Measurements from ENCODE around the gene COL20A1. TPM values are rescaled to one million over a fixed set of nuclear protein-coding genes. Genes with fewer than 3 reads are reported as not detected.
A peak's percentile ranks its signal among the peaks of the same experiment; 100 is the strongest.

Gene COL20A1
- total and polyA plus RNA-seq, 2 of the 13 experiments (the other 11 are each of a cell fraction or from before 2014, with no cell fraction given): not detected

- TF ChIP-seq, protein P1, sequence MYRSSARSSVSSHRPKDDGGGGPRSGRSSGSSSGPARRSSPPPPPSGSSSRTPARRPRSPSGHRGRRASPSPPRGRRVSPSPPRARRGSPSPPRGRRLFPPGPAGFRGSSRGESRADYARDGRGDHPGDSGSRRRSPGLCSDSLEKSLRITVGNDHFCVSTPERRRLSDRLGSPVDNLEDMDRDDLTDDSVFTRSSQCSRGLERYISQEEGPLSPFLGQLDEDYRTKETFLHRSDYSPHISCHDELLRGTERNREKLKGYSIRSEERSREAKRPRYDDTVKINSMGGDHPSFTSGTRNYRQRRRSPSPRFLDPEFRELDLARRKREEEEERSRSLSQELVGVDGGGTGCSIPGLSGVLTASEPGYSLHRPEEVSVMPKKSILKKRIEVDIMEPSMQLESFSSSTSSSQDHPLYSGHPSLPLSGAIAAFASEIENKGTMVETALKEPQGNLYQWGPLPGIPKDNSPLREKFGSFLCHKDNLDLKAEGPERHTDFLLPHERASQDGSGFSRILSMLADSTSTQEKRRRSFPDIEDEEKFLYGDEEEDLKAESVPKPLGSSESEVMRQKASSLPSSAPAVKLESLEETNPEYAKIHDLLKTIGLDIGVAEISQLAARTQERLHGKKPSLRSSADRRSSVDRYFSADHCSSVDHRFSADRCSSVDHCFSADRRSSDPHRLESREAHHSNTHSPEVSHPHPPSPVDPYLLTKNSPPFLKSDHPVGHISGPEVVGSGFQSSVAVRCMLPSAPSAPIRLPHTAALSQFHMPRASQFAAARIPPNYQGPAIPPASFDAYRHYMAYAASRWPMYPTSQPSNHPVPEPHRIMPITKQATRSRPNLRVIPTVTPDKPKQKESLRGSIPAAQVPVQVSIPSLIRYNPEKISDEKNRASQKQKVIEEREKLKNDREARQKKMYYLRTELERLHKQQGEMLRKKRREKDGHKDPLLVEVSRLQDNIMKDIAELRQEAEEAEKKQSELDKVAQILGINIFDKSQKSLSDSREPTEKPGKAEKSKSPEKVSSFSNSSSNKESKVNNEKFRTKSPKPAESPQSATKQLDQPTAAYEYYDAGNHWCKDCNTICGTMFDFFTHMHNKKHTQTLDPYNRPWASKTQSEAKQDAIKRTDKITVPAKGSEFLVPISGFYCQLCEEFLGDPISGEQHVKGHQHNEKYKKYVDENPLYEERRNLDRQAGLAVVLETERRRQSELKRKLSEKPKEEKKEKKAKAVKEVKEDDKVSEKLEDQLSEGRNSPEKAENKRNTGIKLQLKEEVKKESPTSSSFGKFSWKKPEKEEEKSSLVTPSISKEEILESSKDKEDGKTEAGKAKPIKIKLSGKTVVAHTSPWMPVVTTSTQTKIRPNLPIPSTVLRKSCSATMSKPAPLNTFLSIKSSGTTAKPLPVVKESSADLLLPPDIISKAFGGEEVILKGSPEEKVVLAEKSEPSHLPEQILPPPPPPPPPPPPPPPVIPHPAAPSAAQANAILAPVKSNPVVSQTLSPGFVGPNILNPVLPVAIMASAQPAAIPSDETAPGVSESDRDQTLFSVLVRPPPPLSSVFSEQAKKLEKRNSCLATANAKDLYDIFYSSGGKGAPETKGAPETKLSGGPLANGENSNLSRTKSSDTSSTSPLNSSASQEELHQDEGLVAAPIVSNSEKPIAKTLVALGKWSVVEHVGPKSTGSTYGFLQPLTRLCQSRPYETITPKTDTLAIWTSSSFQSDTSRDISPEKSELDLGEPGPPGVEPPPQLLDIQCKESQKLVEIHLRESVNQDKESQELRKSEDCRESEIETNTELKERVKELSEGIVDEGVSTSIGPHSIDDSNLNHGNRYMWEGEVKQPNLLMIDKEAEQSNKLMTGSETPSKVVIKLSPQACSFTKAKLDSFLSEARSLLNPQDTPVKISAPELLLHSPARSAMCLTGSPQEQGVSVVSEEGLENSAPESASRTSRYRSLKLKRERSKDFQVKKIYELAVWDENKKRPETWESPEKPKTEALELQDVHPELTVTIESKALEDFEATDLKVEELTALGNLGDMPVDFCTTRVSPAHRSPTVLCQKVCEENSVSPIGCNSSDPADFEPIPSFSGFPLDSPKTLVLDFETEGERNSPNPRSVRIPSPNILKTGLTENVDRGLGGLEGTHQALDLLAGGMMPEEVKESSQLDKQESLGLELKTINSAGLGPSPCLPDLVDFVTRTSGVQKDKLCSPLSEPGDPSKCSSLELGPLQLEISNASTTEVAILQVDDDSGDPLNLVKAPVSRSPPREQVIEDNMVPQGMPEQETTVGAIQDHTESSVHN (CRISPR knock-in tag; IDR thresholded peaks at IDR 0.05): no peak
- TF ChIP-seq RBM22 (optimal IDR thresholded peaks at IDR 0.05; ENCODE audit: low read length) (peak; percentile 53), AKAP8 (CRISPR knock-in tag; IDR thresholded peaks at IDR 0.05) (no peak), ZFX (CRISPR knock-in tag; IDR thresholded peaks at IDR 0.05; ENCODE audit: low read depth) (peak; percentile 40; the same call in 1 of the 2 replicates), ZSCAN30 (CRISPR knock-in tag; IDR thresholded peaks at IDR 0.05) (no peak), NFE2L2 (IDR thresholded peaks at IDR 0.05; ENCODE audit: low read length) (no peak), BCLAF1 (IDR thresholded peaks at IDR 0.05) (no peak), ZKSCAN1 (IDR thresholded peaks at IDR 0.05; ENCODE audit: low read length) (no peak), POLR2G (IDR thresholded peaks at IDR 0.05; ENCODE audit: low read depth, low read length) (peak; percentile 28; the same call in 1 of the 2 replicates), MTF2 (CRISPR knock-in tag; IDR thresholded peaks at IDR 0.05; ENCODE audit: borderline replicate concordance) (no peak), NRL (CRISPR knock-in tag; IDR thresholded peaks at IDR 0.05; ENCODE audit: borderline replicate concordance) (peak; percentile 6; the same call in 1 of the 2 replicates), SRSF1 (optimal IDR thresholded peaks at IDR 0.05; ENCODE audit: low read depth, low read length) (no peak), ZNF329 (CRISPR knock-in tag; IDR thresholded peaks at IDR 0.05; ENCODE audit: low read depth) (no peak), MEIS2 (CRISPR knock-in tag; IDR thresholded peaks at IDR 0.05) (no peak), ZZZ3 (CRISPR knock-in tag; IDR thresholded peaks at IDR 0.05; ENCODE audit: borderline replicate concordance) (peak; percentile 58; the same call in 1 of the 2 replicates), ZNF839 (CRISPR knock-in tag; IDR thresholded peaks at IDR 0.05; ENCODE audit: borderline replicate concordance) (no peak), ZNF747 (CRISPR knock-in tag; IDR thresholded peaks at IDR 0.05; ENCODE audit: borderline replicate concordance) (no peak)
Measured at GRCh38 chr20:63284544-63284949, 8.4 kb upstream of the COL20A1 start (continued).
